Neural progenitor cell (in vitro differentiated cells): ENCODE data around the gene C22orf31.

Experiments used
- EZH2 ChIP-seq: fragments of 200-600 bp; sonication (generic); IDR thresholded peaks from 2 replicates; pipeline ENCODE4 v1.6.1; 2017; ENCODE audit warnings: antibody characterized with exemption, mild to moderate bottlenecking, moderate library complexity
- TF ChIP-seq, protein P1 (sequence below): fragments of 200-600 bp; sonication (generic); IDR thresholded peaks from 2 replicates; pipeline ENCODE4 v1.5.1; 2017; ENCODE audit warnings: antibody characterized with exemption, mild to moderate bottlenecking

DNA sequence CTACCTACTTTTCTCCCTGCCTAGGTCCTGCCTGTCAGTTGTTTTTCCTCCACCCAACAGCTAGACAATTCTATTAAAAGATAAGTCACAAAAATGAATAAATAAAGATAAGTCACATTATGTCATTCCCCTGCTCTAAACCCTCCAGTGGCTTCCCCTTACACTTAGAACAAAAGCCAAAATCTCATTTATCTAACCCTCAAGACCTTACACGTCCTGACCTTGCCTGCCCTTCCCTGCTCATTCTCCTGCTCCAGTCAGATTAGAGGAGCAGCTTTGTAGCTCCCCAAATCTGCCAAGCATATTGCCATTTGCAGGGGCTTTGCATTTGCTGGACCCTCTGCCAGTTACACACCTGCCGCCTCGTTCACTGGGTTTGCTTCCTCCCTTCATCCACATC is 27.9 kb upstream of the C22orf31 start:
- TF ChIP-seq EZH2 = no peak
- TF ChIP-seq, protein P1, sequence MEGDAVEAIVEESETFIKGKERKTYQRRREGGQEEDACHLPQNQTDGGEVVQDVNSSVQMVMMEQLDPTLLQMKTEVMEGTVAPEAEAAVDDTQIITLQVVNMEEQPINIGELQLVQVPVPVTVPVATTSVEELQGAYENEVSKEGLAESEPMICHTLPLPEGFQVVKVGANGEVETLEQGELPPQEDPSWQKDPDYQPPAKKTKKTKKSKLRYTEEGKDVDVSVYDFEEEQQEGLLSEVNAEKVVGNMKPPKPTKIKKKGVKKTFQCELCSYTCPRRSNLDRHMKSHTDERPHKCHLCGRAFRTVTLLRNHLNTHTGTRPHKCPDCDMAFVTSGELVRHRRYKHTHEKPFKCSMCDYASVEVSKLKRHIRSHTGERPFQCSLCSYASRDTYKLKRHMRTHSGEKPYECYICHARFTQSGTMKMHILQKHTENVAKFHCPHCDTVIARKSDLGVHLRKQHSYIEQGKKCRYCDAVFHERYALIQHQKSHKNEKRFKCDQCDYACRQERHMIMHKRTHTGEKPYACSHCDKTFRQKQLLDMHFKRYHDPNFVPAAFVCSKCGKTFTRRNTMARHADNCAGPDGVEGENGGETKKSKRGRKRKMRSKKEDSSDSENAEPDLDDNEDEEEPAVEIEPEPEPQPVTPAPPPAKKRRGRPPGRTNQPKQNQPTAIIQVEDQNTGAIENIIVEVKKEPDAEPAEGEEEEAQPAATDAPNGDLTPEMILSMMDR = no peak
